T follicular helper cell (primary cell): ENCODE measurements around the gene ATP6V0D1.
"Not testable (repeated sequence)": the region's sequence is repeated elsewhere in the genome, so short reads cannot be mapped to it uniquely, and the experiment has no call there.

ENCODE experiments used
- DNase-seq: peaks from one replicate; pipeline ENCODE4 v3.0.0-alpha.2; 2020; ENCODE audit warnings: low read depth

Gene ATP6V0D1

GRCh38 chr16:67504031-67505021 is 23.4 kb upstream of the ATP6V0D1 start:
- no peak for DNase-seq

GRCh38 chr16:67499106-67499505 is 18.1 kb upstream of the ATP6V0D1 start:
- DNase-seq = no peak

- DNase-seq = no peak
These were observed 9.6 kb upstream of the ATP6V0D1 start for GRCh38 chr16:67490335-67491096.

- DNase-seq = no peak
These were observed 8.6 kb upstream of the ATP6V0D1 start for GRCh38 chr16:67489401-67490083.

GRCh38 chr16:67487561-67487960 is 6.6 kb upstream of the ATP6V0D1 start:
- not testable (repeated sequence) for DNase-seq

- no peak for DNase-seq
These were observed 5.8 kb upstream of the ATP6V0D1 start for GRCh38 chr16:67486805-67487204.

- DNase-seq = no peak
These were observed 3.0 kb upstream of the ATP6V0D1 start for GRCh38 chr16:67483731-67484525.

- DNase-seq = no peak
These were observed 2.2 kb upstream of the ATP6V0D1 start, which contains the start of gene AGRP for GRCh38 chr16:67483150-67483549. Gene AGRP (minus strand): TSS chr16:67483547. CDS start chr16:67483398, 149 bp downstream.

- DNase-seq = no peak
These were observed 1.4 kb upstream of the ATP6V0D1 start for GRCh38 chr16:67482233-67482924.

GRCh38 chr16:67481561-67482232 is 740 bp upstream of the ATP6V0D1 start:
- peak; percentile 17 for DNase-seq

GRCh38 chr16:67477960-67478554 is 2.9 kb downstream of the ATP6V0D1 start:
- DNase-seq = no peak

GRCh38 chr16:67474551-67475455 is 6.2 kb downstream of the ATP6V0D1 start:
- no peak for DNase-seq

- no peak for DNase-seq
These were observed 9.1 kb downstream of the ATP6V0D1 start for GRCh38 chr16:67471758-67472384.

- DNase-seq = no peak
These were observed 10.6 kb downstream of the ATP6V0D1 start for GRCh38 chr16:67470359-67470758.

GRCh38 chr16:67468731-67469130 is 12.2 kb downstream of the ATP6V0D1 start:
- DNase-seq = no peak

GRCh38 chr16:67466581-67466980 is 14.4 kb downstream of the ATP6V0D1 start:
- no peak for DNase-seq

- DNase-seq = no peak
These were observed 16.4 kb downstream of the ATP6V0D1 start for GRCh38 chr16:67464565-67464964.

GRCh38 chr16:67463691-67464090 is 17.3 kb downstream of the ATP6V0D1 start:
- DNase-seq = no peak
